Uterus (tissue), 2 donors: ENCODE measurements around the gene MMGT1.

Experiments used
- CTCF ChIP-seq, 4 experiments: fragments of 200-600 bp in 2 of 4; fragments of 450-650 bp in 2 of 4; sonication (generic) in 2 of 4; IDR thresholded peaks; one replicate each; pipeline ENCODE4 v1.5.1; 2016 to 2019; ENCODE audit warnings: antibody characterized with exemption in 4 of 4, mild to moderate bottlenecking in 2 of 4, moderate library complexity in 1 of 4
- POLR2A ChIP-seq, 2 donors: fragments of 450-650 bp; IDR thresholded peaks; one replicate each; pipeline ENCODE4 v1.6.1; 2016; ENCODE audit warnings: antibody characterized with exemption in 2 of 2, mild to moderate bottlenecking in 1 of 2, moderate library complexity in 1 of 2

- TF ChIP-seq CTCF (IDR thresholded peaks at IDR 0.05) (no peak), POLR2A (IDR thresholded peaks at IDR 0.05) (no peak)
These were observed 7.9 kb upstream of the MMGT1 start for GRCh38 chrX:135981668-135982067.
